Heart left ventricle (tissue), 16 donors: ENCODE results near the gene SLC29A3. TPM values are rescaled to one million over a fixed set of nuclear protein-coding genes. Genes with fewer than 3 reads are reported as not detected.

Experiments
- ATAC-seq, 4 donors: fragments of 200-7000 bp; cut with Tn5 transposase; one replicate each; pipeline ENCODE4 v1.9.1; 2020 to 2022; ENCODE audit warnings: moderate library complexity in 4 of 4, mild to moderate bottlenecking in 3 of 4, moderate number of reproducible peaks in 1 of 4
- DNase-seq, 5 donors: peaks; one replicate each; pipeline ENCODE4 v3.0.0-alpha.2; 2020
- H3K27ac ChIP-seq, 12 donors: fragments of 200-600 bp; sonication (generic) in 4 of 12; one replicate each; pipeline versions ENCODE4 v1.5.0 to v1.8.0; 2016 to 2022; ENCODE audit warnings: mild to moderate bottlenecking in 2 of 12
- H3K27me3 ChIP-seq, 9 donors: fragments of 200-600 bp; sonication (generic) in 2 of 9; one replicate each; pipeline versions ENCODE4 v1.5.1 to v1.8.0; 2016 to 2022; ENCODE audit warnings: mild to moderate bottlenecking in 3 of 9
- H3K36me3 ChIP-seq, 9 donors: fragments of 200-600 bp; sonication (generic) in 2 of 9; one replicate each; pipeline versions ENCODE4 v1.5.0 to v1.8.0; 2018 to 2022; ENCODE audit warnings: mild to moderate bottlenecking in 2 of 9
- H3K4me1 ChIP-seq, 12 donors: fragments of 200-600 bp; sonication (generic) in 4 of 12; one replicate each; pipeline versions ENCODE4 v1.5.0 to v1.8.0; 2016 to 2022; ENCODE audit warnings: mild to moderate bottlenecking in 3 of 12
- H3K4me3 ChIP-seq, 12 donors: fragments of 200-600 bp; sonication (generic) in 4 of 12; one replicate each; pipeline versions ENCODE4 v1.5.0 to v1.8.0; 2017 to 2022; ENCODE audit warnings: mild to moderate bottlenecking in 9 of 12, moderate library complexity in 4 of 12
- H3K9me3 ChIP-seq, 12 donors: fragments of 200-600 bp; sonication (generic) in 4 of 12; one replicate each; pipeline versions ENCODE4 v1.5.0 to v1.8.0; 2016 to 2022; ENCODE audit warnings: mild to moderate bottlenecking in 1 of 12
- POLR2A ChIP-seq, 2 donors: fragments of 450-650 bp; IDR thresholded peaks; one replicate each; pipeline ENCODE4 v1.6.1; 2017; ENCODE audit warnings: antibody characterized with exemption in 2 of 2, mild to moderate bottlenecking in 2 of 2, moderate library complexity in 2 of 2
- WGBS, 4 donors: extraction: QIAGEN DNeasy Blood & Tissue Kit in 2 of 4; methylation state at CpG; one replicate each; pipeline versions ENCODE4 v1.1.5 to v1.1.7; 2013 to 2018; 5-methylcytosine and 5-hydroxymethylcytosine counted together
- intact Hi-C, 10 donors: fragments of 100-400 bp; cut with DNase I; formaldehyde crosslinking; loops; one replicate each; pipeline versions ENCODE4 v1.11.1 to v1.14.2; 2022
- polyA plus RNA-seq, 2 donors: library from polyadenylated mRNA; stranded (reverse); fragments of 200-250 nt; gene quantifications; one replicate each; pipeline ENCODE4 v1.2.3, GENCODE V29; 2013
- total RNA-seq, 9 donors: library from RNA; depleted of rRNA in 2 of 9; stranded (reverse); fragments of >200 nt in 2 of 9; fragmentation: NEBNext Ultra II Directional in 3 of 9; extraction: Animal tissue kit (Norgen Biotek cat#: 25700) in 3 of 9; gene quantifications; one replicate each; pipeline versions ENCODE4 v1.1.0 to v1.2.4, GENCODE V29; 2016 to 2023
- TF ChIP-seq, protein P1 (sequence below), 12 donors: fragments of 200-600 bp; sonication (generic) in 4 of 12; IDR thresholded peaks; one replicate each; pipeline versions ENCODE4 v1.5.0 to v1.8.0; 2018 to 2022; ENCODE audit warnings: antibody characterized with exemption in 12 of 12, mild to moderate bottlenecking in 5 of 12
- donor health status: ischemic (EF 13 %, LVEDD 7.1; RV severe dilation, severe dysfunction).
- donor health status: healthy with polysubstance abuse.
- donor health status: DM: no; HTN: yes; CAD: no.
- donor health status: DM: no; HTN: no; CAD: no.
- donor health status: ischemic (EF 25% LVEDD 6.9; RV normal size, moderate dysfunction).
- donor health status: ischemic (EF 25% LVEDD 5.7; RV mildly dilated, moderate dysfunction).
- donor health status: healthy.
- donor health status: DM: yes; HTN: yes; CAD: no.
- donor health status: ischemic (EF 35%, LVEDD 5.7; RV mildly dilated, moderate dysfunction).
- donor health status: nonischemic (EF 11% LVEDD 7.7; RV severe dilation, severe dysfunction).
- donor health status: DM: yes; HTN: yes; CAD: no.
- donor health status: PGD.
- donor health status: ischemic (EF 29% LVEDD 5.4; RV normal size, mild dysfunction).
- donor health status: nonischemic (EF 23%, LVEDD 6.1; RV moderate dilation, normal function).

Gene SLC29A3
- total and polyA plus RNA-seq, 11 donors, result 0.76 to 6.2 (median 1.6) TPM

DNA sequence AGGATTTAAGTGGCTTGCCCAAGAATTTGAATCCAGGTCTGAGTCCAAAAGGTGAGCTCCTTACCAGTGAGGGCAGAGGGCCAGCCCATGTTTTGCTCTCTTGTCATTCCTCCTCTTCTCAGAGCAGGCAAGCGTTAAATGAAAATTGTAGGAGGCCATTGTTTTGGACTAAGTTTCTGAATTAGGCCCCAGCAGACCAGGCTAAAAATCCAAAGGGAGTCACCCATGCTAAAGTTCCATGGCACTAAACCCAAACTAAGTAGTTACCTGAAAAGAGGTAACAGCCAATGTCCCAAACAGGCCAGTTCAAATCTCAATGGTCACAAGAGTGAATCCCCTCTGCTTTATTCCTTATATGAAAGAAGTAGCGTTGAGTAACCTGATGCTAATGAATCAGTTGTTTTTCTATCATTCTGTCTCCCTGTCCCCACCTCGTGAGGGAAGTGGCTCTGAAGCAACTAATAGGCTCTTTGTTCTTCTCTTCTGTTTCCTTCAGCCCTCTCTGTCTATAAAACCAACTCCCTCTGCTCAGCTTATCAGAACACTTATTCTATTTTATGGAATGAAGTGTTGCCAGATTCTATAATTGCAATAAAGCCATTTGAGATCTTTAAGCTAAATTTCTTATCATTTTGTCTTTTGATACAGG, 60.2 kb downstream of the SLC29A3 start:
- Histone ChIP-seq H3K27ac (peak overlapping the region in 1 of 12 donors; percentile 90), H3K36me3 (no peaks in the 10 kb centered on the region), H3K4me3 (no peak overlapping the region), H3K4me1 (peaks cover 0 to 30% (median 5%) of the 10 kb centered on the region in 12 donors), H3K27me3 (no peaks in the 10 kb centered on the region), H3K9me3 (no peaks in the 10 kb centered on the region)
- intact Hi-C loops, result loop anchor here in 4 of 10 donors (5.0 kb wide), 2 partner anchors 57 to 62 kb away; partner anchors contain the start of gene SLC29A3 (in 2 of the 4)
- ATAC-seq, result no peak
- TF ChIP-seq POLR2A (IDR thresholded peaks at IDR 0.05), result no peak
- TF ChIP-seq, protein P1, sequence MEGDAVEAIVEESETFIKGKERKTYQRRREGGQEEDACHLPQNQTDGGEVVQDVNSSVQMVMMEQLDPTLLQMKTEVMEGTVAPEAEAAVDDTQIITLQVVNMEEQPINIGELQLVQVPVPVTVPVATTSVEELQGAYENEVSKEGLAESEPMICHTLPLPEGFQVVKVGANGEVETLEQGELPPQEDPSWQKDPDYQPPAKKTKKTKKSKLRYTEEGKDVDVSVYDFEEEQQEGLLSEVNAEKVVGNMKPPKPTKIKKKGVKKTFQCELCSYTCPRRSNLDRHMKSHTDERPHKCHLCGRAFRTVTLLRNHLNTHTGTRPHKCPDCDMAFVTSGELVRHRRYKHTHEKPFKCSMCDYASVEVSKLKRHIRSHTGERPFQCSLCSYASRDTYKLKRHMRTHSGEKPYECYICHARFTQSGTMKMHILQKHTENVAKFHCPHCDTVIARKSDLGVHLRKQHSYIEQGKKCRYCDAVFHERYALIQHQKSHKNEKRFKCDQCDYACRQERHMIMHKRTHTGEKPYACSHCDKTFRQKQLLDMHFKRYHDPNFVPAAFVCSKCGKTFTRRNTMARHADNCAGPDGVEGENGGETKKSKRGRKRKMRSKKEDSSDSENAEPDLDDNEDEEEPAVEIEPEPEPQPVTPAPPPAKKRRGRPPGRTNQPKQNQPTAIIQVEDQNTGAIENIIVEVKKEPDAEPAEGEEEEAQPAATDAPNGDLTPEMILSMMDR (IDR thresholded peaks at IDR 0.05), result no peak
- WGBS, 4 donors, result 72 to 78% (median 75%) methylated on average over 3 of the region's 3 CpGs
- no peak for DNase-seq

- H3K27me3 ChIP-seq, result no peaks in the 10 kb centered on the region
- ATAC-seq (no peak), DNase-seq (no peak)
- no peaks in the 10 kb centered on the region for H3K36me3 ChIP-seq
- no peaks in the 10 kb centered on the region for H3K9me3 ChIP-seq
- TF ChIP-seq POLR2A (IDR thresholded peaks at IDR 0.05), result no peak
- TF ChIP-seq, protein P1 (IDR thresholded peaks at IDR 0.05), result no peak
- no peak overlapping the region for H3K27ac ChIP-seq
- 31 to 46% (median 39%) methylated on average over 1 of the region's 1 CpG for WGBS, 4 donors
- intact Hi-C loops, result loop anchor here in 8 of 10 donors (5.0 to 10.0 kb wide), 9 partner anchors 64 to 514 kb away; partner anchors contain the start of gene SLC29A3 (in 1 of the 8)
- no peak overlapping the region for H3K4me3 ChIP-seq
- peaks cover 0 to 30% (median 5%) of the 10 kb centered on the region in 12 donors for H3K4me1 ChIP-seq
These were observed 61.8 kb downstream of the SLC29A3 start for GRCh38 chr10:71380841-71381240.

DNA sequence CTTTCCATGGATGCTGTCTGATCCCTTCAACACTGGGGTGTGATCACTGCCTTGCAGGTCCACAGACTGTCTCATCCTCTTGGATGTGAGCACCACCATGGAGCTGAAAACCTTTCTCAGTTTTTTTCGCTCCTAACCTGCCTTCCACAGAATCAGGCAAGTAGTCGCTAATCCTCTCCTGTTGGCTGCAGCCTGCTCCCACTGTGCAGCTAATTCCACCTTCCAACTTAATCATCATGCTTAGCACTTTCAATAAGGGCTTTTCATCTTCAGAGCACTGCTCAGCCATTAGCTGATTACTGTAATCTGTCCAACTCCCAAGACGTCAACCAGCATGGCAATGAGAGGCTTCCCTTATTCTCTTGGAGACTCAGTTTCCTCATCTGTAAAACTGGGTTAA, 62.6 kb downstream of the SLC29A3 start:
- Histone ChIP-seq H3K4me1 (peaks cover 0 to 27% (median 5%) of the 10 kb centered on the region in 12 donors), H3K4me3 (no peak overlapping the region), H3K36me3 (no peaks in the 10 kb centered on the region), H3K9me3 (no peaks in the 10 kb centered on the region), H3K27me3 (no peaks in the 10 kb centered on the region), H3K27ac (no peak overlapping the region)
- 80 to 91% (median 89%) methylated on average over 3 of the region's 3 CpGs for WGBS, 4 donors
- TF ChIP-seq, protein P1 (IDR thresholded peaks at IDR 0.05), result no peak
- no peak for TF ChIP-seq POLR2A (IDR thresholded peaks at IDR 0.05)
- DNase-seq (no peak), ATAC-seq (no peak)
- intact Hi-C loops, result loop anchor here in 8 of 10 donors (5.0 to 10.0 kb wide), 9 partner anchors 64 to 513 kb away; partner anchors contain the start of gene SLC29A3 (in 1 of the 8)

- TF ChIP-seq, protein P1 (IDR thresholded peaks at IDR 0.05), result no peak
- TF ChIP-seq POLR2A (IDR thresholded peaks at IDR 0.05), result no peak
- Histone ChIP-seq H3K4me1 (peaks cover 0 to 23% (median 4%) of the 10 kb centered on the region in 12 donors), H3K27me3 (no peaks in the 10 kb centered on the region), H3K4me3 (no peak overlapping the region), H3K36me3 (no peaks in the 10 kb centered on the region), H3K9me3 (no peaks in the 10 kb centered on the region), H3K27ac (no peak overlapping the region)
- ATAC-seq (no peak), DNase-seq (no peak)
- 84 to 92% (median 89%) methylated on average over 2 of the region's 2 CpGs for WGBS, 4 donors
- intact Hi-C loops, result loop anchor here in 8 of 10 donors (5.0 to 10.0 kb wide), 9 partner anchors 65 to 513 kb away; partner anchors contain the start of gene SLC29A3 (in 1 of the 8)
These were observed 63.0 kb downstream of the SLC29A3 start for GRCh38 chr10:71382028-71382427.
